ENCODE data around the gene AXL. TPM values are rescaled to one million over a fixed set of nuclear protein-coding genes. Genes with fewer than 3 reads are reported as not detected.

AXL gene
- total RNA-seq, 6 experiments from 2014 or later: 419 to 474 (median 458) TPM

GRCh38 chr19:41264581-41265394 lies 45.8 kb downstream of the AXL start:
- H3K36me3 Mint-ChIP-seq (ENCODE audit: low read depth): peaks cover 28% of the 10 kb centered on the region
- peaks cover 19% of the 10 kb centered on the region for H3K27me3 Mint-ChIP-seq (ENCODE audit: insufficient read depth)
- TF ChIP-seq, protein P1, sequence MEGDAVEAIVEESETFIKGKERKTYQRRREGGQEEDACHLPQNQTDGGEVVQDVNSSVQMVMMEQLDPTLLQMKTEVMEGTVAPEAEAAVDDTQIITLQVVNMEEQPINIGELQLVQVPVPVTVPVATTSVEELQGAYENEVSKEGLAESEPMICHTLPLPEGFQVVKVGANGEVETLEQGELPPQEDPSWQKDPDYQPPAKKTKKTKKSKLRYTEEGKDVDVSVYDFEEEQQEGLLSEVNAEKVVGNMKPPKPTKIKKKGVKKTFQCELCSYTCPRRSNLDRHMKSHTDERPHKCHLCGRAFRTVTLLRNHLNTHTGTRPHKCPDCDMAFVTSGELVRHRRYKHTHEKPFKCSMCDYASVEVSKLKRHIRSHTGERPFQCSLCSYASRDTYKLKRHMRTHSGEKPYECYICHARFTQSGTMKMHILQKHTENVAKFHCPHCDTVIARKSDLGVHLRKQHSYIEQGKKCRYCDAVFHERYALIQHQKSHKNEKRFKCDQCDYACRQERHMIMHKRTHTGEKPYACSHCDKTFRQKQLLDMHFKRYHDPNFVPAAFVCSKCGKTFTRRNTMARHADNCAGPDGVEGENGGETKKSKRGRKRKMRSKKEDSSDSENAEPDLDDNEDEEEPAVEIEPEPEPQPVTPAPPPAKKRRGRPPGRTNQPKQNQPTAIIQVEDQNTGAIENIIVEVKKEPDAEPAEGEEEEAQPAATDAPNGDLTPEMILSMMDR (IDR thresholded peaks at IDR 0.05): no peak
- H3K9me3 Mint-ChIP-seq: no peaks in the 10 kb centered on the region
- peak overlapping the region; percentile 98 for H3K27ac Mint-ChIP-seq
- H3K4me3 Mint-ChIP-seq: peak overlapping the region; percentile 94
- H3K4me1 Mint-ChIP-seq (ENCODE audit: low read depth): peaks cover 54% of the 10 kb centered on the region
- DNase-seq: no peak

GRCh38 chr19:41265395-41266153 lies 46.6 kb downstream of the AXL start:
- peaks cover 25% of the 10 kb centered on the region for H3K36me3 Mint-ChIP-seq (ENCODE audit: low read depth)

GRCh38 chr19:41269055-41269454 lies 50.0 kb downstream of the AXL start:
- H3K36me3 Mint-ChIP-seq (ENCODE audit: low read depth): peaks cover 32% of the 10 kb centered on the region
- no peaks in the 10 kb centered on the region for H3K9me3 Mint-ChIP-seq
- H3K27ac Mint-ChIP-seq: no peak overlapping the region
- peaks cover 27% of the 10 kb centered on the region for H3K4me1 Mint-ChIP-seq (ENCODE audit: low read depth)
- peaks cover 4% of the 10 kb centered on the region for H3K27me3 Mint-ChIP-seq (ENCODE audit: insufficient read depth)
- no peak for DNase-seq
- TF ChIP-seq, protein P1 (IDR thresholded peaks at IDR 0.05): no peak
- H3K4me3 Mint-ChIP-seq: no peak overlapping the region

More at GRCh38 chr19:41265395-41266153, 46.6 kb downstream of the AXL start:
- Mint-ChIP-seq H3K4me1 (ENCODE audit: low read depth) (peaks cover 54% of the 10 kb centered on the region), H3K4me3 (peak overlapping the region; percentile 94), H3K27ac (peak overlapping the region; percentile 98), H3K9me3 (no peaks in the 10 kb centered on the region), H3K27me3 (ENCODE audit: insufficient read depth) (peaks cover 19% of the 10 kb centered on the region)
- TF ChIP-seq, protein P1 (IDR thresholded peaks at IDR 0.05): no peak
- DNase-seq: no peak

GRCh38 chr19:41269571-41269970 lies 50.5 kb downstream of the AXL start:
- no peak overlapping the region; the same call in 1 of the 2 replicates for H3K27ac Mint-ChIP-seq
- no peak for DNase-seq
- TF ChIP-seq, protein P1 (IDR thresholded peaks at IDR 0.05): no peak
- H3K27me3 Mint-ChIP-seq (ENCODE audit: insufficient read depth): peaks cover 2% of the 10 kb centered on the region
- peaks cover 36% of the 10 kb centered on the region for H3K36me3 Mint-ChIP-seq (ENCODE audit: low read depth)
- peaks cover 27% of the 10 kb centered on the region for H3K4me1 Mint-ChIP-seq (ENCODE audit: low read depth)
- no peak overlapping the region for H3K4me3 Mint-ChIP-seq
- H3K9me3 Mint-ChIP-seq: no peaks in the 10 kb centered on the region

DNA sequence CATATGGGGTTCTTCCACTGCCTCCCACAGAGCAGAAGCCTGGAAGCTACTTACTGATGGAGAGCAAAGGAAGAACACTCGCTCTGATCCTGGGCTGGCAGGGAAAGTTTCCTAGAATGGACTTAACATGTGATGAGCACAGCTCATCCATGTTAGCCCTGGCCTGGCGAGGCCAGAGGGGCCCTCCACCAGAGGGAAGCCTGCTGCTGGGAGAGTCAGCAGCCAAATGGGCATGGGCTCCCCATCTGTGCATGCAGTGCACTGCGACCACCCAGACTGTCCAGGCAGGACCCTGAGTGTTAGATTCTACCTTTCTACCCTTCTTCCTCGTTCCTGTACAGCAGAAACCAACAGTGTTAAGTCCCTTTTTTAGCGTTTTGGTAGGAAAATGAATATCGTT lies 54.1 kb downstream of the AXL start:
- no peak overlapping the region for H3K27ac Mint-ChIP-seq
- peaks cover 47% of the 10 kb centered on the region for H3K36me3 Mint-ChIP-seq (ENCODE audit: low read depth)
- DNase-seq: no peak
- no peaks in the 10 kb centered on the region for H3K9me3 Mint-ChIP-seq
- peaks cover under 1% of the 10 kb centered on the region; the same call in 1 of the 2 replicates for H3K4me1 Mint-ChIP-seq (ENCODE audit: low read depth)
- TF ChIP-seq, protein P1 (IDR thresholded peaks at IDR 0.05): no peak
- H3K4me3 Mint-ChIP-seq: no peak overlapping the region
- H3K27me3 Mint-ChIP-seq (ENCODE audit: insufficient read depth): peaks cover 2% of the 10 kb centered on the region
